GM18951 (cell line): ENCODE measurements around the gene MINAR1.
"Not testable (repeated sequence)": the region's sequence is repeated elsewhere in the genome, so short reads cannot be mapped to it uniquely, and the experiment has no call there.

ENCODE experiments used
- POLR2A ChIP-seq: IDR thresholded peaks from 4 replicates; pipeline ENCODE4 v1.6.1; 2011; ENCODE audit warnings: mild to moderate bottlenecking; ENCODE audit not compliant: insufficient read length, insufficient read depth; ENCODE audit errors: extremely low read depth
- in situ Hi-C: fragments of 300-500 bp; cut with MboI; formaldehyde crosslinking; loops from one replicate; pipeline ENCODE4 v1.12.0; 2022; ENCODE audit warnings: low sequenced_read_pairs, mixed read lengths, inconsistent platforms; ENCODE audit not compliant: unreplicated experiment

The MINAR1 gene

GRCh38 chr15:79416876-79417275 lies 15.3 kb upstream of the MINAR1 start:
- in situ Hi-C loops = no loop called here
- no peak for TF ChIP-seq POLR2A

- in situ Hi-C loops = no loop called here
- no peak for TF ChIP-seq POLR2A
Observed at GRCh38 chr15:79418693-79419279, 13.3 kb upstream of the MINAR1 start.

GRCh38 chr15:79425591-79426295 lies 6.4 kb upstream of the MINAR1 start:
- in situ Hi-C loops = no loop called here
- TF ChIP-seq POLR2A = no peak

GRCh38 chr15:79426899-79427298 lies 5.2 kb upstream of the MINAR1 start:
- in situ Hi-C loops = not testable (repeated sequence)

GRCh38 chr15:79427781-79428598 lies 4.1 kb upstream of the MINAR1 start:
- no peak for TF ChIP-seq POLR2A
- in situ Hi-C loops = no loop called here

GRCh38 chr15:79430901-79431635 lies 1.1 kb upstream of the MINAR1 start:
- TF ChIP-seq POLR2A = no peak
- in situ Hi-C loops = no loop called here

- in situ Hi-C loops = no loop called here
- no peak for TF ChIP-seq POLR2A
Observed at GRCh38 chr15:79432345-79433275, 474 bp downstream of the MINAR1 start.

- in situ Hi-C loops = no loop called here
- no peak for TF ChIP-seq POLR2A
Observed at GRCh38 chr15:79433276-79433990, 1.3 kb downstream of the MINAR1 start.

- in situ Hi-C loops = no loop called here
- TF ChIP-seq POLR2A = no peak
Observed at GRCh38 chr15:79434361-79434760, 2.2 kb downstream of the MINAR1 start.

- in situ Hi-C loops = no loop called here
- TF ChIP-seq POLR2A = no peak
Observed at GRCh38 chr15:79436037-79436780, 4.1 kb downstream of the MINAR1 start.
